Karpas-422 (cell line): Measurements from ENCODE around the gene SGCD. TPM values are rescaled to one million over a fixed set of nuclear protein-coding genes. Genes with fewer than 3 reads are reported as not detected.
"Not testable (repeated sequence)": the region's sequence is repeated elsewhere in the genome, so short reads cannot be mapped to it uniquely, and the experiment has no call there.

Source experiments
- DNase-seq: peaks from one replicate; pipeline ENCODE4 v3.0.0-alpha.2; 2015
- H2AFZ ChIP-seq: fragments of 200-600 bp; sonication (generic); 2 replicates; pipeline ENCODE4 v1.6.1; 2014; ENCODE audit warnings: antibody characterized with exemption, low read length, mixed read lengths
- H3K27ac ChIP-seq: fragments of 200-600 bp; sonication (generic); 2 replicates; pipeline ENCODE4 v1.5.1; 2014; ENCODE audit warnings: mild to moderate bottlenecking, low read length, moderate library complexity
- H3K27me3 ChIP-seq: fragments of 200-600 bp; sonication (generic); 2 replicates; pipeline ENCODE4 v1.6.1; 2014; ENCODE audit warnings: low read length, mixed read lengths
- H3K36me3 ChIP-seq: fragments of 200-600 bp; sonication (generic); 2 replicates; pipeline ENCODE4 v1.6.1; 2014; ENCODE audit warnings: low read length, mixed read lengths; ENCODE audit not compliant: insufficient read depth
- H3K4me1 ChIP-seq: fragments of 200-600 bp; sonication (generic); 2 replicates; pipeline ENCODE4 v1.6.1; 2014; ENCODE audit warnings: mild to moderate bottlenecking, low read length, mixed read lengths
- H3K4me2 ChIP-seq: fragments of 200-600 bp; sonication (generic); 2 replicates; pipeline ENCODE4 v1.6.1; 2014; ENCODE audit warnings: low read length, low read depth, mild to moderate bottlenecking; ENCODE audit not compliant: poor library complexity, severe bottlenecking
- H3K4me3 ChIP-seq: fragments of 200-600 bp; sonication (generic); 2 replicates; pipeline ENCODE4 v1.5.1; 2014; ENCODE audit warnings: mild to moderate bottlenecking, antibody characterized with exemption, low read length, mixed read lengths
- H3K79me2 ChIP-seq: fragments of 200-600 bp; sonication (generic); 2 replicates; pipeline ENCODE4 v1.6.1; 2014; ENCODE audit warnings: mild to moderate bottlenecking, low read length, mixed read lengths
- H3K9ac ChIP-seq: fragments of 200-600 bp; sonication (generic); 2 replicates; pipeline ENCODE4 v1.6.0; 2014; ENCODE audit warnings: low read length
- H3K9me2 ChIP-seq: fragments of 200-600 bp; sonication (generic), shearing (Covaris generic); replicated peaks from 2 replicates; pipeline ENCODE4 v1.6.0; 2014; ENCODE audit warnings: mild to moderate bottlenecking, low read length, moderate library complexity; ENCODE audit not compliant: insufficient read depth
- H3K9me3 ChIP-seq: fragments of 300-700, 200-600 bp; sonication (generic); 2 replicates; pipeline ENCODE4 v1.6.1; 2014; ENCODE audit warnings: low read length, mixed read lengths
- H4K20me1 ChIP-seq: fragments of 200-600 bp; sonication (generic); 2 replicates; pipeline ENCODE4 v1.6.1; 2014; ENCODE audit warnings: mild to moderate bottlenecking, antibody characterized with exemption, low read length, low read depth; ENCODE audit not compliant: insufficient read depth
- total RNA-seq: library from RNA; depleted of rRNA; stranded (reverse); fragments of >200 nt; shearing (Covaris generic); gene quantifications from 2 replicates; pipeline ENCODE4 v1.2.3, GENCODE V29; 2014; ENCODE audit warnings: low replicate concordance

The SGCD gene
- total RNA-seq, 1 experiment from 2014 or later, result not detected

- Histone ChIP-seq H3K79me2 (no peaks in the 10 kb centered on the region), H3K9me3 (no peaks in the 10 kb centered on the region), H3K4me2 (no peak overlapping the region), H3K27ac (no peak overlapping the region), H3K9ac (no peak overlapping the region), H3K36me3 (no peaks in the 10 kb centered on the region), H3K4me3 (no peak overlapping the region), H4K20me1 (no peaks in the 10 kb centered on the region), H2AFZ (no peak overlapping the region), H3K4me1 (no peaks in the 10 kb centered on the region), H3K9me2 (no peaks in the 10 kb centered on the region), H3K27me3 (no peaks in the 10 kb centered on the region)
- no peak for DNase-seq
These were observed 327.5 kb downstream of the SGCD start for GRCh38 chr5:156654444-156654843.

DNA sequence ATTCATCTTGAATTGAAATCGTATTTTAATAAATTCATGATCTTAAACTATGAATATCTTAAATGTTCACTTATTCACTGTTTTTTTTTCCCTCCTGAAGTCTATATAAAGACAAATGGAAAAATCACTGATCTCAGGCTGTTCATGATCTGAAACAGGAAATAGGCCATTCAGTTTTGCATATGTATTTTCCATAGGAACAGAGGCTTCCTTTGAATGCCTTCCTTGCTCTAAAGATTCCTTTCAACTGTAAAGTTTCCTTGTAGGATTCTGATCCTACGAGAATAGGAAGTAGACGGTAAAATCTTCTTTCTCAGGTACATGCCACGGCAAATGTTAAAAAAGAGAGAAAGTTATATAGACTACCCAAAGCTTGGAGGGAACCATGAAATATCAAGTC, 328.8 kb downstream of the SGCD start:
- Histone ChIP-seq H3K9me2 (no peaks in the 10 kb centered on the region), H3K4me2 (no peak overlapping the region), H3K4me3 (no peak overlapping the region), H3K79me2 (no peaks in the 10 kb centered on the region), H3K9ac (no peak overlapping the region), H3K4me1 (no peaks in the 10 kb centered on the region), H4K20me1 (no peaks in the 10 kb centered on the region), H3K27me3 (no peaks in the 10 kb centered on the region), H3K36me3 (no peaks in the 10 kb centered on the region), H3K9me3 (no peaks in the 10 kb centered on the region), H2AFZ (no peak overlapping the region), H3K27ac (no peak overlapping the region)
- DNase-seq, result no peak

DNA sequence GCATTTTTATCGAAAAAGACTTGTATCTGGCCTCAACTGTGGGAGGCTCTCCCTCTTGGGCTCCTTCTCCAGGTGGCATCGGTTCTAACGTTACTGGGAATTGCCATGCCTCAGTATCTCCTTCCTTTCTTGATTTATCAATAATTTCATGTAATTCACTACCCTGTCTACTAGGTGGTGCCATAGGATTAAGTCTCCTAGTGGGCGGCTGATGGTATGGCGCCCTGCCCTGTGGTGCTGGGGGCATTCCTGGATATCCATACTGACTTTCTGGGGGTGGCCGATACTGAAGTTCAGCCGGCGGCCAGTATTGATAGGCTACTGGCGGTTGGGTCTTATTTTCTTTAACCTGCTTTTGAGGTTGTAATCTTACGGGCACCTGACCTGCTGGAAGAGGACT, 337.9 kb downstream of the SGCD start:
- H3K9me3 ChIP-seq, H3K27ac ChIP-seq, H3K27me3 ChIP-seq, H3K4me2 ChIP-seq, H3K4me3 ChIP-seq, H4K20me1 ChIP-seq, H3K4me1 ChIP-seq, H3K36me3 ChIP-seq, H3K9me2 ChIP-seq, DNase-seq, H2AFZ ChIP-seq, H3K79me2 ChIP-seq, H3K9ac ChIP-seq: not testable (repeated sequence)

DNA sequence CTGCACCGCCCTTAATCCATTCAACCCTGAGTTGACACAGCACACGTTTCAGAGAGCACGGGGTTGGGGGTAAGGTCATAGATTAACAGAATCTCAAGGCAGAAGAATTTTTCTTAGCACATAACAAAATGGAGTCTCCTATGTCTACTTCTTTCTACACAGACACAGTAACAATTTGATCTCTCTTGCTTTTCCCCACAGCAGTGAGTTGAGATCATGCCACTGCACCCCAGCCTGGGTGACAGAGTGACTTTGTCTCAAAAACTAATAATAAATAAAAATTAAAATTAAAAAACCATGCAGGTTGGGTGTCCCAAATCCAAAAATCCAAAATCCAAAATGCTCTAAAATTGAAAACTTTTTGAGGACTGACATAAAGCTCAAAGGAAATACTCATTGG, 339.7 kb downstream of the SGCD start:
- not testable (repeated sequence) for H3K36me3 ChIP-seq, DNase-seq, H2AFZ ChIP-seq, H3K9ac ChIP-seq, H3K4me3 ChIP-seq, H3K9me2 ChIP-seq, H3K4me1 ChIP-seq, H3K27ac ChIP-seq, H3K4me2 ChIP-seq, H3K79me2 ChIP-seq, H3K27me3 ChIP-seq, H4K20me1 ChIP-seq, H3K9me3 ChIP-seq

DNA sequence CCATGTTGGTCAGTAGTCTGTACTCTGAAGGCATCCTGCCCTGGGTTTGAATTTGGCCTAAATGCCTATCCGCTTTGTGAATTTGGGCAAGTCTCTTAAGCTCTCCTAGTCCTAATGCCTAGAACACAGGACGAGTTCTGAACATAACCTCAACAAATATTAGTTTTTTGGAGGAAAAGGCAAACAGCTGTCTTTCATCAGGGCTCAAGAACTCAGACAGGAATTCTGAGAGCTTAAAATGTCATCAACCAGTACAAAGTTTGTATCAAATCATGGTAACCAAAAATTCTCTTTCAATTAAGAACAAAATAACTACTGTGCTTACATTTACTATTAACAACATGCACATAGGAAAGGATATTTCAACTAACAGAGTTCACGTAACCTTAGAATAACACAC, 340.7 kb downstream of the SGCD start:
- Histone ChIP-seq H4K20me1 (no peaks in the 10 kb centered on the region), H3K9me3 (no peaks in the 10 kb centered on the region), H3K4me2 (no peak overlapping the region), H3K27ac (no peak overlapping the region), H3K9ac (no peak overlapping the region), H3K36me3 (no peaks in the 10 kb centered on the region), H3K4me1 (no peaks in the 10 kb centered on the region), H3K9me2 (no peaks in the 10 kb centered on the region), H3K4me3 (no peak overlapping the region), H3K79me2 (no peaks in the 10 kb centered on the region), H3K27me3 (no peaks in the 10 kb centered on the region), H2AFZ (no peak overlapping the region)
- no peak for DNase-seq

DNA sequence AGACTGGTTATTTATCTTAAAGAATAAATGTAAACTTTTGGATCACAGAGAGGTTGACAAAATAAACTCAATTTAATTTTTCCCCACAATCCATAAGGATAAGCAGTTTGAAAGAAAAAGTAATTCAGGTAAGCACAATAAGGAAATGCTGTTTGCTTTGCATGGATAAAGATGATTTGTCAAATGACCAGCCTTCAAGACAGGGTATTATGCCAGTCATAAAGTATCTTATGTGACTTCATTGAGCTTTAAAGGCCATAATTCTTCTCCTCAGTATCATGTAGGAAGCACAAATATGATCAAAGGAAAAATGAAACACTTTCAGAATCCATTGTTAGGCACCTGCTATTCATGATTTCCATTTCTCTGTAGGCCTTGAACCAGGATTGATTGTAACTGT, 342.5 kb downstream of the SGCD start:
- Histone ChIP-seq H3K36me3 (no peaks in the 10 kb centered on the region), H3K4me3 (no peak overlapping the region), H3K9ac (no peak overlapping the region), H3K27ac (no peak overlapping the region), H3K4me2 (no peak overlapping the region), H4K20me1 (no peaks in the 10 kb centered on the region), H2AFZ (no peak overlapping the region), H3K27me3 (no peaks in the 10 kb centered on the region), H3K4me1 (no peaks in the 10 kb centered on the region), H3K9me3 (no peaks in the 10 kb centered on the region), H3K9me2 (no peaks in the 10 kb centered on the region), H3K79me2 (no peaks in the 10 kb centered on the region)
- no peak for DNase-seq

- no peaks in the 10 kb centered on the region for H3K36me3 ChIP-seq
- no peak for DNase-seq
- no peaks in the 10 kb centered on the region for H3K79me2 ChIP-seq
- H3K4me1 ChIP-seq, result no peaks in the 10 kb centered on the region
- H4K20me1 ChIP-seq, result no peaks in the 10 kb centered on the region
- no peak overlapping the region for H3K9ac ChIP-seq
- no peaks in the 10 kb centered on the region for H3K9me2 ChIP-seq
- H3K27me3 ChIP-seq, result no peaks in the 10 kb centered on the region
- no peak overlapping the region for H3K27ac ChIP-seq
- no peak overlapping the region for H3K4me3 ChIP-seq
- H3K9me3 ChIP-seq, result no peaks in the 10 kb centered on the region
- H2AFZ ChIP-seq, result no peak overlapping the region
- H3K4me2 ChIP-seq, result no peak overlapping the region
These were observed 343.7 kb downstream of the SGCD start for GRCh38 chr5:156670615-156671014.

DNA sequence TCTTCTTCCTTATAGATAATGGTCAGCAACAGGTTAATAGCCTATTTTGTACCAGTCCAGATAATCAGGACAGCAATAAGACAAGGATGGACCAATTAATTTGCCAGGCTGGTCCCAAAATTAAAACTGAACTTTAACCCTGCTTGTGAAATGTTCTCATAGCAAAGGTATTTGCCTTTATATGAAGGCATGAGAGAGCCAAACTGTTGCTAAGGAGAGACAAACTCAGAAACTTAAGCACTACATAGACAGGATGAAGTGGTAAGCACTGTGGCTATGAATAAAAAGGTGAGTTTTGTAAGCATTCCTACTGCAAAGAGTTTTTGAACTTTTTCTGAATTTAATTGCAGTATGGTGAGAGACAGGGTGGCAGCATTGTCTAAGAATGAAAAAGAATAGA, 348.4 kb downstream of the SGCD start:
- Histone ChIP-seq H3K9me2 (no peaks in the 10 kb centered on the region), H3K27me3 (no peaks in the 10 kb centered on the region), H3K9me3 (no peaks in the 10 kb centered on the region), H4K20me1 (no peaks in the 10 kb centered on the region), H3K9ac (no peak overlapping the region), H3K4me2 (no peak overlapping the region), H3K4me3 (no peak overlapping the region), H3K36me3 (no peaks in the 10 kb centered on the region), H3K4me1 (no peaks in the 10 kb centered on the region), H3K27ac (no peak overlapping the region), H3K79me2 (no peaks in the 10 kb centered on the region), H2AFZ (no peak overlapping the region)
- DNase-seq, result no peak

GRCh38 chr5:156677963-156678362, 351.0 kb downstream of the SGCD start:
- Histone ChIP-seq H3K9me2 (no peaks in the 10 kb centered on the region), H3K4me3 (no peak overlapping the region), H3K27ac (no peak overlapping the region), H3K9ac (no peak overlapping the region), H2AFZ (no peak overlapping the region), H3K79me2 (no peaks in the 10 kb centered on the region), H3K27me3 (no peaks in the 10 kb centered on the region), H3K4me2 (no peak overlapping the region), H3K36me3 (no peaks in the 10 kb centered on the region), H3K9me3 (no peaks in the 10 kb centered on the region), H3K4me1 (no peaks in the 10 kb centered on the region), H4K20me1 (no peaks in the 10 kb centered on the region)
- no peak for DNase-seq
